Measurements from ENCODE around the gene PIK3C2G.

DNA sequence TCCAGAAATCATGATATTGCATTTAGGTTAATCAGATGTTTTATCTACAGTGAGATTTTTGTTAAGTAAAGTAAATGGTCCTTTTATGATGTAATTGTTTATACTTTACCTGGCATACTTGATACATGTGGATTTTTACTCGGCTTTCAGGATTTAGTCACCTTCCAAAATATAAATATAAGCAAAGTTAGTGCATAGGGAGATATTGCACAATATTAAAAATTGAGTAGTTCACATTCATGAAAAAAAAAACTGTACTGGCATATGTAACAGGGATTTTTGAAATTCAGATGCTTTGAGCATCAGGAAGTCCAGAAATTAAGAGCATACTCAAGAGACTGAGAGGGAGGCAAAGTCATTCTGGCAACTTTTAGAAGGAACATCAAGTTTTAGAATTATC is 303.0 kb downstream of the PIK3C2G start:
- TF ChIP-seq POLR2AphosphoS5 (IDR thresholded peaks at IDR 0.05) (no peak), POLR2A (IDR thresholded peaks at IDR 0.05) (no peak), EP300 (IDR thresholded peaks at IDR 0.05) (no peak)
- TF ChIP-seq, protein P1, sequence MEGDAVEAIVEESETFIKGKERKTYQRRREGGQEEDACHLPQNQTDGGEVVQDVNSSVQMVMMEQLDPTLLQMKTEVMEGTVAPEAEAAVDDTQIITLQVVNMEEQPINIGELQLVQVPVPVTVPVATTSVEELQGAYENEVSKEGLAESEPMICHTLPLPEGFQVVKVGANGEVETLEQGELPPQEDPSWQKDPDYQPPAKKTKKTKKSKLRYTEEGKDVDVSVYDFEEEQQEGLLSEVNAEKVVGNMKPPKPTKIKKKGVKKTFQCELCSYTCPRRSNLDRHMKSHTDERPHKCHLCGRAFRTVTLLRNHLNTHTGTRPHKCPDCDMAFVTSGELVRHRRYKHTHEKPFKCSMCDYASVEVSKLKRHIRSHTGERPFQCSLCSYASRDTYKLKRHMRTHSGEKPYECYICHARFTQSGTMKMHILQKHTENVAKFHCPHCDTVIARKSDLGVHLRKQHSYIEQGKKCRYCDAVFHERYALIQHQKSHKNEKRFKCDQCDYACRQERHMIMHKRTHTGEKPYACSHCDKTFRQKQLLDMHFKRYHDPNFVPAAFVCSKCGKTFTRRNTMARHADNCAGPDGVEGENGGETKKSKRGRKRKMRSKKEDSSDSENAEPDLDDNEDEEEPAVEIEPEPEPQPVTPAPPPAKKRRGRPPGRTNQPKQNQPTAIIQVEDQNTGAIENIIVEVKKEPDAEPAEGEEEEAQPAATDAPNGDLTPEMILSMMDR (IDR thresholded peaks at IDR 0.05): no peak
